ENCODE results near the gene PPP2CA.

DNA sequence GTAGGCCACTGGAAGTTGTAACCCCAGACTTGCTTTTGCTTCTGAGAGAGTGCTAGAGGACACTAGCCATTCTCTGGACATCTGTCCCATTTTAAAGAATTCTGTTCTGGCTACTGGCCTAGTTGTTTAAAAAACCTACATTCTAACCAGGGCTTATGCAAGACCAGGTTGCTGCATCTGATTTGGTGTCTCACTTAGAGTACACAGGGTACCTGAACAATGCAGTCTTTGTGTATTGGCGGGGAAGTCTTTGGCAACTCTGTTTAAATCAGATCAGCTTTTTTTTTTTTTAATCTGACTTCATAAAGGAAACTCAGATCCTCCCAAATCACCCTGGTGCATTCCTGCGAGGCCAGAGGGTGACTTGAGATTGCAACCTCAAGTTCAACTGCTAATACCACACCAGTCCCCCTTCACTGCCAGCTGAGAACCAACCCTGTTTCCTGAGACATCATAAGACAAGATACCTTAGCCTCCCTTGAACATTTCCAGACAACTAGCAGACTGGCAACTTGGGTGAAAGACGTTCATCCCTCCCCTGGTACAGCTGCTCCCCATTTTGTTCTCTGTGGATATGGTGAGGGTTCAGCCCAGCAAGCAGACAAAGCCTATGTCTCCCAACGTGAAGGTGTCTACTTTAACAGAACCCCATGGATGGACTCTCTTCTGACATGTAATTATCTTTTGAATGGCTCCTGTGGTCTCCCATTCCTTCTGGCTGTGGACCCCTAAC is 76.1 kb downstream of the PPP2CA start:
- TF ChIP-seq EZH2phosphoT487 (IDR thresholded peaks at IDR 0.05; ENCODE audit: insufficient read depth, low read depth) (no peak), EZH2 (IDR thresholded peaks at IDR 0.05; ENCODE audit: insufficient read depth, poor library complexity, severe bottlenecking) (no peak)

All from GM23248 (cell line).